Mucosa of descending colon (tissue), 3 donors: ENCODE data around the gene TRAPPC2. TPM values are rescaled to one million over a fixed set of nuclear protein-coding genes. Genes with fewer than 3 reads are reported as not detected.
"Not testable (repeated sequence)": the region's sequence is repeated elsewhere in the genome, so short reads cannot be mapped to it uniquely, and the experiment has no call there.

Experiments
- ATAC-seq: fragments of 200-7000 bp; cut with Tn5 transposase; one replicate; pipeline ENCODE4 v1.9.1; 2020; ENCODE audit warnings: mild to moderate bottlenecking, moderate library complexity
- DNase-seq, 3 donors: peaks; one replicate each; pipeline ENCODE4 v3.0.0-alpha.2; 2020
- H3K36me3 ChIP-seq: fragments of 200-600 bp; one replicate; pipeline ENCODE4 v1.8.0; 2021; ENCODE audit warnings: low read depth, mild to moderate bottlenecking
- H3K4me1 ChIP-seq: fragments of 200-600 bp; one replicate; pipeline ENCODE4 v1.8.0; 2021; ENCODE audit warnings: low read depth, mild to moderate bottlenecking
- H3K4me3 ChIP-seq: fragments of 200-600 bp; one replicate; pipeline ENCODE4 v1.8.0; 2021; ENCODE audit warnings: mild to moderate bottlenecking
- H3K9me3 ChIP-seq: fragments of 200-600 bp; one replicate; pipeline ENCODE4 v1.8.0; 2021; ENCODE audit warnings: mild to moderate bottlenecking
- intact Hi-C, 2 donors: fragments of 100-400 bp; cut with DNase I in 1 of 2; cut with micrococcal nuclease in 1 of 2; formaldehyde crosslinking; loops; one replicate each; pipeline versions ENCODE4 v1.11.0 to v1.11.1; 2022; cut with DNase I, micrococcal nuclease
- total RNA-seq, 3 donors: library from RNA; stranded (reverse); fragmentation: NEBNext Ultra II Directional in 2 of 3; extraction: Animal tissue kit (Norgen Biotek cat#: 25700) in 2 of 3; gene quantifications; one replicate each; pipeline versions ENCODE4 v1.2.1 to v1.2.4, GENCODE V29; 2021 to 2023
- TF ChIP-seq, protein P1 (sequence below): fragments of 200-600 bp; IDR thresholded peaks from one replicate; pipeline ENCODE4 v1.8.0; 2022; ENCODE audit warnings: antibody characterized with exemption, mild to moderate bottlenecking
- donor health status: DM: no; HTN: no; CAD: no; lungs with moderate emphysema.
- donor health status: DM: no; HTN: no; CAD: no.
- donor health status: DM: no; HTN: yes; CAD: no.

The TRAPPC2 gene
- total RNA-seq, 3 donors from 2014 or later, result 13.1 to 20.4 (median 18.5) TPM

DNA sequence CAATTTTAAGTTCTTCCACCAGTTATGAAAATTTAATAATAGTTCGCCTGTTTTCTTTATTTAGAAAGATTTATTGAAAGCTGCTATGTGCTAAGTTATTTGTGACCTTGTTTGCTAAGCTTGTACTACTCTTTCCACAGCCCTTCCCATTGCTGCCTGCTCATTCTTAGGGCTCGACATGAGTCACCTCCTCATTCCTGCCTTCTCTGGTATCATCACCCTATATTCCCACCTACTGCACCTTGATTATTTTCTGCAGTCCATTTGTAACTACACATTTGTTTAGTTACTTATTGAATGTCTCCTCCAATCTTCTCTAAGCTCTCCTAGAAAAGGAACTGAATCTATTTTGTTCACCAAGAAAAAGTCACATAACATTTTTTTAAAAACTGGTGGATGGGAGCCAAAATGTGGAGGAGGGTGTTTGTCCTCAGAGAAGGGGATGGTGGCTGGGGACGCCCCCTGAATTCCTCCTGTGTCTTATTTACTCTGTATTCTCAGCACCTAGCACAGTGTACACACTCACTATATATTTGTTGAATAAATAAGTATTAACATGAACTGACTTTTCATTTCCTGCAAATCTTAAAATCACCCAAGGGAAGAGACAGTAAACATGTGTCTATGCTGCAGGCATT is 49.2 kb downstream of the TRAPPC2 start:
- intact Hi-C loops, result no loop called here

DNA sequence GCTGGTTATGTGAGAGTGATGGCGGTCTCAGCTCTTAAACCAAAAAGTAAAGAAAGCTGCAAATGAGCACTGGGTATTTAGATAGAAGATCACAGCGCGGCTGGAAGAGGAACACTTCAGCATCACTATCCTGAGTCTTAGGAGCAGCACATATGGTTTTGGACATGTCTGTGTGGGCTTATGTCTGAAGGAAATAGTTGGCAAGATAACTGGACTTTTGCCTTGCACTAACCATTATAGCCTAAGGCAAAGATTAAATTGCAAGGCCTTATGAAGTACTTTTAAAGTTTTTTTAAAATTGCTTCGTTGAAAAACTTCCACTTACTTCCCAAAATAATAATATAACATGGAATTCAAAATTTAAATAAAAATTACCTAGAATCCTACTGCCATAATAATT is 50.1 kb downstream of the TRAPPC2 start:
- no peak for DNase-seq
- no peak for ATAC-seq
- intact Hi-C loops, result no loop called here
- Histone ChIP-seq H3K9me3 (no peaks in the 10 kb centered on the region), H3K4me1 (no peaks in the 10 kb centered on the region), H3K4me3 (no peak overlapping the region), H3K36me3 (no peaks in the 10 kb centered on the region)
- TF ChIP-seq, protein P1, sequence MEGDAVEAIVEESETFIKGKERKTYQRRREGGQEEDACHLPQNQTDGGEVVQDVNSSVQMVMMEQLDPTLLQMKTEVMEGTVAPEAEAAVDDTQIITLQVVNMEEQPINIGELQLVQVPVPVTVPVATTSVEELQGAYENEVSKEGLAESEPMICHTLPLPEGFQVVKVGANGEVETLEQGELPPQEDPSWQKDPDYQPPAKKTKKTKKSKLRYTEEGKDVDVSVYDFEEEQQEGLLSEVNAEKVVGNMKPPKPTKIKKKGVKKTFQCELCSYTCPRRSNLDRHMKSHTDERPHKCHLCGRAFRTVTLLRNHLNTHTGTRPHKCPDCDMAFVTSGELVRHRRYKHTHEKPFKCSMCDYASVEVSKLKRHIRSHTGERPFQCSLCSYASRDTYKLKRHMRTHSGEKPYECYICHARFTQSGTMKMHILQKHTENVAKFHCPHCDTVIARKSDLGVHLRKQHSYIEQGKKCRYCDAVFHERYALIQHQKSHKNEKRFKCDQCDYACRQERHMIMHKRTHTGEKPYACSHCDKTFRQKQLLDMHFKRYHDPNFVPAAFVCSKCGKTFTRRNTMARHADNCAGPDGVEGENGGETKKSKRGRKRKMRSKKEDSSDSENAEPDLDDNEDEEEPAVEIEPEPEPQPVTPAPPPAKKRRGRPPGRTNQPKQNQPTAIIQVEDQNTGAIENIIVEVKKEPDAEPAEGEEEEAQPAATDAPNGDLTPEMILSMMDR, result no peak

More for the DNA sequence above, 49.2 kb downstream of the TRAPPC2 start:
- H3K4me3 ChIP-seq, result no peak overlapping the region
- H3K36me3 ChIP-seq, result no peaks in the 10 kb centered on the region
- no peaks in the 10 kb centered on the region for H3K4me1 ChIP-seq
- H3K9me3 ChIP-seq, result no peaks in the 10 kb centered on the region
- TF ChIP-seq, protein P1, result no peak
- ATAC-seq, result no peak
- DNase-seq, result no peak

DNA sequence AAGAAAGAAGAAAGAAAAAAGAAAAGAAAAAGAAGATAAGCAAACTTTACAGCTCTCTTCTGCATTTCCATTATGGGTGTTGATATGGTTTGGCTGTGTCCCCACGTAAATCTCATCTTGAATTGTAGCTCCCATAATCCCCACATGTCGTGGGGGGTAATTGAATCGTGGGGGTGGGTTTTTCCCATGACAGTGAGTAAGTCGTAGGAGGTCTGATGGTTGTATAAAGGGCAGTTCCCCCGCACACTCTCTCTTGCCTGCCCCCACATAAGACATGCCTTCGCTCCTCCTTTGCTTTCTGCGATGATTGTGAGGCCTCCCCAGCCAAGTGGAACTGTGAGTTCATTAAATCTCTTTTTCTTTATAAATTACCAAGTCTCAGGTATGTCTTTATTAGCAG is 52.8 kb downstream of the TRAPPC2 start:
- H3K36me3 ChIP-seq, result no peaks in the 10 kb centered on the region
- DNase-seq (no peak), ATAC-seq (no peak)
- H3K4me1 ChIP-seq, result no peaks in the 10 kb centered on the region
- no peaks in the 10 kb centered on the region for H3K9me3 ChIP-seq
- no peak overlapping the region for H3K4me3 ChIP-seq
- TF ChIP-seq, protein P1, result no peak
- intact Hi-C loops, result no loop called here

DNA sequence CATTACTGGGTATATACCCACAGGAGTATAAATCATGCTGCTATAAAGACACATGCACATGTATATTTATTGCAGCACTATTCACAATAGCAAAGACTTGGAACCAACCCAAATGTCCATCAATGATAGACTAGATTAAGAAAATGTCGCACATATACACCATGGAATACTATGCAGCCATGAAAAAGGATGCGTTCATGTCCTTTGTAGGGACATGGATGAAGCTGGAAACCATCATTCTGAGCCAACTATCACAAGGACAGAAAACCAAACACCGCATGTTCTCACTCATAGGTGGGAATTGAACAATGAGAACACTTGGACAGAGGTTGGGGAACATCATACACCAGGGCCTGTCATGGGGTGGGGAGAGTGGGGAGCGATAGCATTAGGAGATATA is 54.7 kb downstream of the TRAPPC2 start:
- H3K4me1 ChIP-seq, DNase-seq, intact Hi-C loops: not testable (repeated sequence)

DNA sequence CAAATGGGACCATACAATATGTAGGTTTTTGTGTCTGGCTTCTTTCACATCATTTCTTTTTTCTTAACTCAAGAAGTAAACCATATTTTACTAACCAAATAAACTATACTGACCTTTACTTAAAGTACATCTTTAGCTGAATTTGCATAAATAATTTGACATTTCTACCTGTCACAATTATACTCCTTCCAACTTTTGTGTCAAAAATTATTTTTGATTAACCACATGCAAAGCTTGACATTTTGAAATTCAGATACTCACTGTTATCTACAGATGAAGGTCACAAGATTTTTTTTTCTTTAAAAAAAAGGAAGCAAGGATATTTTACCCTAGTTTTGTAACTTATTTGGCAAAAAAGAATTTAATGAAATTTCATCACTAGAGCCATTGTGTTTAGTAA is 57.5 kb downstream of the TRAPPC2 start:
- TF ChIP-seq, protein P1, result no peak
- no peaks in the 10 kb centered on the region for H3K4me1 ChIP-seq
- no peak for DNase-seq
- H3K36me3 ChIP-seq, result no peaks in the 10 kb centered on the region
- intact Hi-C loops, result no loop called here
- H3K4me3 ChIP-seq, result no peak overlapping the region
- ATAC-seq, result no peak
- H3K9me3 ChIP-seq, result no peaks in the 10 kb centered on the region

More for the DNA sequence above, 54.7 kb downstream of the TRAPPC2 start:
- H3K9me3 ChIP-seq, H3K4me3 ChIP-seq, H3K36me3 ChIP-seq, ATAC-seq: not testable (repeated sequence)

DNA sequence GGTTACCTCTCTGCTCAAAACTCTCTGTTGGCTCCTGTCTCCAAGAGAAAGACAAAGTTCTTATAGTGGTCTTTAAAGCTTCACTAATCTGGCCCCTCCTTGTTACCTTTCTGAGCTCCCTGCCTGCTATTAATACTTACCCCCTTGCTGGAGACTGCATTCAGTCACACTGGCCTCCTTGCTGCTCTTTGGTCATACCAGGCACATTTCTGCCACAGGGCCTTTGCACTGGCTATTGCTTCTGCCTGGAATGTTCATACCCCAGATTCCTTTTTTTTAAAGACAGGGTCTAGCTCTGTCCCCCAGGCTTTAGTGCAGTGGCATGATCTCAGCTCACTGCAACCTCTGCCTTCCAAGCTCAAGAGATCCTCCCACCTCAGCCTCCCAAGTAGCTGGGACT is 61.4 kb downstream of the TRAPPC2 start:
- no peak overlapping the region for H3K4me3 ChIP-seq
- intact Hi-C loops, result no loop called here
- no peaks in the 10 kb centered on the region for H3K9me3 ChIP-seq
- peaks cover 5% of the 10 kb centered on the region for H3K4me1 ChIP-seq
- DNase-seq (no peak), ATAC-seq (no peak)
- H3K36me3 ChIP-seq, result no peaks in the 10 kb centered on the region
- TF ChIP-seq, protein P1, result no peak
